ENCODE data around the gene IFNL3. TPM values are rescaled to one million over a fixed set of nuclear protein-coding genes. Genes with fewer than 3 reads are reported as not detected.

Gene IFNL3
- total and polyA plus RNA-seq, 9 donors = not detected

DNA sequence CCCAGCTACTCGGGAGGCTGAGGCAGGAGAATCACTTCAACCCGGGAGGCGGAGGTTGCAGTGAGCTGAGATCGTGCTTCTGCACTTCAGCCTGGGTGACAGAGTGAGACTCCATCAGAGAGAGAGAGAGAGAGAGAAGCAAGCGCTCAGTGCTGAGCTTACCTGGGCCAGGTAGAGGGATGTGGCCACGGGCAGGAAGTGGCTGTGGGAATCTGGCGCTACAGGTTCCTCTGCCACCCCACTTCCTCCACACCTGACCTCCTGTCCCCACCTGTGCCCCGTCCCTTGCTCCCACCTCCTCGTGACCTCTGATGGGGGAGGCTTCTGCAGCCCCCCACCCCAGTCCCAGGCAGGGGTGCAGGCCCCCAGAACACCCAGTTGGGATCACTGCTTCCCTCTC, 49.1 kb downstream of the IFNL3 start:
- Histone ChIP-seq H3K4me1 (ENCODE audit: insufficient read depth) (peaks cover 4% of the 10 kb centered on the region), H3K9me3 (no peaks in the 10 kb centered on the region), H3K27ac (no peak overlapping the region), H3K4me3 (no peak overlapping the region), H3K36me3 (no peaks in the 10 kb centered on the region), H3K27me3 (no peaks in the 10 kb centered on the region)
- no peak for DNase-seq
- TF ChIP-seq, protein P1, sequence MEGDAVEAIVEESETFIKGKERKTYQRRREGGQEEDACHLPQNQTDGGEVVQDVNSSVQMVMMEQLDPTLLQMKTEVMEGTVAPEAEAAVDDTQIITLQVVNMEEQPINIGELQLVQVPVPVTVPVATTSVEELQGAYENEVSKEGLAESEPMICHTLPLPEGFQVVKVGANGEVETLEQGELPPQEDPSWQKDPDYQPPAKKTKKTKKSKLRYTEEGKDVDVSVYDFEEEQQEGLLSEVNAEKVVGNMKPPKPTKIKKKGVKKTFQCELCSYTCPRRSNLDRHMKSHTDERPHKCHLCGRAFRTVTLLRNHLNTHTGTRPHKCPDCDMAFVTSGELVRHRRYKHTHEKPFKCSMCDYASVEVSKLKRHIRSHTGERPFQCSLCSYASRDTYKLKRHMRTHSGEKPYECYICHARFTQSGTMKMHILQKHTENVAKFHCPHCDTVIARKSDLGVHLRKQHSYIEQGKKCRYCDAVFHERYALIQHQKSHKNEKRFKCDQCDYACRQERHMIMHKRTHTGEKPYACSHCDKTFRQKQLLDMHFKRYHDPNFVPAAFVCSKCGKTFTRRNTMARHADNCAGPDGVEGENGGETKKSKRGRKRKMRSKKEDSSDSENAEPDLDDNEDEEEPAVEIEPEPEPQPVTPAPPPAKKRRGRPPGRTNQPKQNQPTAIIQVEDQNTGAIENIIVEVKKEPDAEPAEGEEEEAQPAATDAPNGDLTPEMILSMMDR (IDR thresholded peaks at IDR 0.05) = no peak
- TF ChIP-seq EP300 (IDR thresholded peaks at IDR 0.05) (no peak), POLR2A (IDR thresholded peaks at IDR 0.05) (no peak)
- WGBS, 3 donors = 51 to 65% (median 64%) methylated on average over 9 of the region's 9 CpGs
- intact Hi-C loops (cut with DNase I) = no loop called here

DNA sequence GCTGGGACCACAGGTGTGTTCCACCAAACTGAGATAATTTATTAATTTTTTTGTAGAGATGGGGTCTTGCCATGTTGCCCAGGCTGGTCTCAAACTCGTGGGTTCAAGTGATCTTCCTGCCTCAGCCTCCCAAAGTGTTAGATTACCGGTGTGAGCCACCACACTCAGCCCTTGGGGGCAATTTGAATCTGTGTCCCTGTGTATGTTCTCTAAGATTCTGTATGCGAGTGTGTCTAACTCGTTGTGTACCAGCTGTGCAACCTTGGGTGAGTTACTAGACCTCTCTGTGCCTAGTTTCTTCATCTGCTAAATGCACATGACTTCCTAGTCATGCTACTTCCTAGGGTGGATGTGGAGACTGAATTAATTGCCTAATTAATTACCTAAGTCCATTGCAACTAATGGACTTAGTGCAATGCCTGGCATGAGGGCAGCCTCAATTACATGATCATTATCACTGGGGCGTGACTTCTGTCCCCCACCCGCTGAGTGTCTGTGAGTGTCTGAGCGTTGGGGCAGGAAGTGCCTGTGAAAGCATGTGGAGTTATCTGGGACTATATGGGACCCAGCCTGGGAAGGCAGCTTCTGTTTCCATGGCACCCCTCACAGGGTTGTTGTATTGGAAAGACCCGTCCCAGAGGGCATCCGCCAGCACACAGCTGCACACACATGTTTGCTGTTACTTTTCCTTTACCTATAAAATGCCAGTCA, 49.8 kb downstream of the IFNL3 start:
- TF ChIP-seq EP300 (IDR thresholded peaks at IDR 0.05) (no peak), POLR2A (IDR thresholded peaks at IDR 0.05) (no peak)
- TF ChIP-seq, protein P1 (IDR thresholded peaks at IDR 0.05) = no peak

DNA sequence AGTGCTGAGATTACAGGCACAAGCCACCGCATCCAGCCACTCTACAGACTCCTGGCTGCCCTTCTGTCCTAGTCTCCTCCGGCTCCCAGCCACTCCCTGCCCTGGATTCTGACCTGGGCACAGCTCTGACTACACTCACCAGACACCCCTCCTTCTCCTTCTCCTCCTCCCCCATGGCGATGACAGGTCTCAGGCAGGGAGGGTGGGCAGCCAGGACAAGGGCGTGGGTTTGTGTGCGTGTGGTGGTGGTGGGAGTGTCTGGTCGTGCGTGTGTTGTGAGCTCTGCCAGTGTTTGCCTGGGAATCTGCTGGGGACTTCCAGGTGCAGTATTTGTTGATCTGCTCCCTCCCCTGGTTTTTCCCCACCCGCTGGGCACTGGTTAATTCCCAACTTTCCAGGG, 51.0 kb downstream of the IFNL3 start:
- no peak for DNase-seq
- TF ChIP-seq, protein P1 (IDR thresholded peaks at IDR 0.05) = no peak
- TF ChIP-seq EP300 (IDR thresholded peaks at IDR 0.05) (no peak), POLR2A (IDR thresholded peaks at IDR 0.05) (no peak)
- no peak overlapping the region for H3K4me3 ChIP-seq
- peaks cover 4% of the 10 kb centered on the region for H3K4me1 ChIP-seq (ENCODE audit: insufficient read depth)
- no peaks in the 10 kb centered on the region for H3K36me3 ChIP-seq
- no peaks in the 10 kb centered on the region for H3K27me3 ChIP-seq
- whole genome bisulfite sequencing, 3 donors = 26 to 34% (median 33%) methylated on average over 8 of the region's 8 CpGs
- H3K9me3 ChIP-seq = no peaks in the 10 kb centered on the region
- intact Hi-C loops (cut with DNase I) = no loop called here
- H3K27ac ChIP-seq = no peak overlapping the region

More for the DNA sequence above, 49.8 kb downstream of the IFNL3 start:
- Histone ChIP-seq H3K27ac (no peak overlapping the region), H3K4me1 (ENCODE audit: insufficient read depth) (peaks cover 4% of the 10 kb centered on the region), H3K4me3 (no peak overlapping the region), H3K9me3 (no peaks in the 10 kb centered on the region), H3K36me3 (no peaks in the 10 kb centered on the region), H3K27me3 (no peaks in the 10 kb centered on the region)
- 47 to 48% (median 47%) methylated on average over 9 of the region's 9 CpGs for WGBS, 3 donors
- no peak for DNase-seq
- intact Hi-C loops (cut with DNase I) = no loop called here

Other genes starting within 250 kb of the IFNL3 start
- gene FBXO27, start 212.5 kb downstream of the IFNL3 start, total RNA-seq = 10 to 100 TPM in 5 of 7 donors, 1 to 10 TPM in 2; 5.7 to 21.4 (median 19.1) TPM
- gene FBXO27, start 212.5 kb downstream of the IFNL3 start, polyA plus RNA-seq = 10 to 100 TPM in 1 of 2 donors, 1 to 10 TPM in 1; 6.4 to 14.7 TPM
- not detected for gene ACP7, start 160.6 kb downstream of the IFNL3 start, total RNA-seq
- gene ACP7, start 160.6 kb downstream of the IFNL3 start, polyA plus RNA-seq = not detected
- gene PAK4, start 119.2 kb downstream of the IFNL3 start, total RNA-seq = 10 to 100 TPM; 10.4 to 62.2 (median 35.4) TPM
- 10 to 100 TPM; 11.6 to 35.7 TPM for gene PAK4, start 119.2 kb downstream of the IFNL3 start, polyA plus RNA-seq
- gene NCCRP1, start 48.0 kb downstream of the IFNL3 start, total RNA-seq = 1 to 10 TPM in 1 of 7 donors, under 1 TPM in 2, not detected in 4; 0.20 to 4.4 (median 0.22) TPM
- under 1 TPM; 0.05 to 0.15 TPM for gene NCCRP1, start 48.0 kb downstream of the IFNL3 start, polyA plus RNA-seq
- 1 to 10 TPM in 2 of 7 donors, not detected in 5; 1.2 to 2.4 TPM for gene SYCN, start 40.7 kb downstream of the IFNL3 start, total RNA-seq
- gene SYCN, start 40.7 kb downstream of the IFNL3 start, polyA plus RNA-seq = not detected
- under 1 TPM in 2 of 7 donors, not detected in 5; 0.17 to 0.23 TPM for gene IFNL4, start 3.9 kb upstream of the IFNL3 start, total RNA-seq
- not detected for gene IFNL4, start 3.9 kb upstream of the IFNL3 start, polyA plus RNA-seq
- gene IFNL2, start 23.4 kb upstream of the IFNL3 start, total RNA-seq = not detected
- not detected for gene IFNL2, start 23.4 kb upstream of the IFNL3 start, polyA plus RNA-seq
- gene IFNL1, start 51.4 kb upstream of the IFNL3 start, total RNA-seq = not detected
- gene IFNL1, start 51.4 kb upstream of the IFNL3 start, polyA plus RNA-seq = not detected
- 1 to 10 TPM in 4 of 7 donors, under 1 TPM in 3; 0.12 to 2.2 (median 1.2) TPM for gene LRFN1, start 75.9 kb upstream of the IFNL3 start, total RNA-seq
- 1 to 10 TPM in 1 of 2 donors, under 1 TPM in 1; 0.40 to 1.2 TPM for gene LRFN1, start 75.9 kb upstream of the IFNL3 start, polyA plus RNA-seq
- 10 to 100 TPM in 3 of 7 donors, 1 to 10 TPM in 4; 5.6 to 21.9 (median 9.9) TPM for gene GMFG, start 91.0 kb upstream of the IFNL3 start, total RNA-seq
- gene GMFG, start 91.0 kb upstream of the IFNL3 start, polyA plus RNA-seq = 10 to 100 TPM; 20.5 to 39.7 TPM
- 100 to 1,000 TPM in 5 of 7 donors, 10 to 100 TPM in 2; 59.0 to 139 (median 110) TPM for gene SAMD4B, start 97.4 kb upstream of the IFNL3 start, total RNA-seq
- 100 to 1,000 TPM in 1 of 2 donors, 10 to 100 TPM in 1; 64.4 to 119 TPM for gene SAMD4B, start 97.4 kb upstream of the IFNL3 start, polyA plus RNA-seq
- gene PAF1, start 146.1 kb upstream of the IFNL3 start, total RNA-seq = 10 to 100 TPM; 31.0 to 60.2 (median 47.4) TPM
- 10 to 100 TPM; 52.7 to 78.1 TPM for gene PAF1, start 146.1 kb upstream of the IFNL3 start, polyA plus RNA-seq
- gene MED29, start 146.4 kb upstream of the IFNL3 start, total RNA-seq = 10 to 100 TPM; 27.7 to 62.9 (median 59.9) TPM
- 10 to 100 TPM; 43.5 to 48.8 TPM for gene MED29, start 146.4 kb upstream of the IFNL3 start, polyA plus RNA-seq
- gene ZFP36, start 161.8 kb upstream of the IFNL3 start, total RNA-seq = 100 to 1,000 TPM in 6 of 7 donors, 10 to 100 TPM in 1; 78.1 to 995 (median 152) TPM
- 100 to 1,000 TPM; 204 to 320 TPM for gene ZFP36, start 161.8 kb upstream of the IFNL3 start, polyA plus RNA-seq
- 10 to 100 TPM in 6 of 7 donors, 1 to 10 TPM in 1; 8.6 to 68.0 (median 33.9) TPM for gene PLEKHG2, start 167.7 kb upstream of the IFNL3 start, total RNA-seq
- gene PLEKHG2, start 167.7 kb upstream of the IFNL3 start, polyA plus RNA-seq = 10 to 100 TPM; 12.9 to 23.0 TPM
- 1,000 to 10,000 TPM; 3,321 to 5,287 (median 4,531) TPM for gene RPS16, start 190.9 kb upstream of the IFNL3 start, total RNA-seq
- 1,000 to 10,000 TPM; 2,348 to 7,403 TPM for gene RPS16, start 190.9 kb upstream of the IFNL3 start, polyA plus RNA-seq
- 100 to 1,000 TPM in 4 of 7 donors, 10 to 100 TPM in 3; 51.4 to 127 (median 101) TPM for gene SUPT5H, start 200.6 kb upstream of the IFNL3 start, total RNA-seq
- 100 to 1,000 TPM in 1 of 2 donors, 10 to 100 TPM in 1; 98.8 to 163 TPM for gene SUPT5H, start 200.6 kb upstream of the IFNL3 start, polyA plus RNA-seq
- 10 to 100 TPM; 31.5 to 59.9 (median 51.4) TPM for gene TIMM50, start 235.8 kb upstream of the IFNL3 start, total RNA-seq
- gene TIMM50, start 235.8 kb upstream of the IFNL3 start, polyA plus RNA-seq = 10 to 100 TPM; 41.2 to 48.3 TPM